ENCODE results near the gene FAM174C. TPM values are rescaled to one million over a fixed set of nuclear protein-coding genes. Genes with fewer than 3 reads are reported as not detected.
A peak's percentile ranks its signal among the peaks of the same experiment; 100 is the strongest.

FAM174C gene
- total RNA-seq, 2 donors from 2014 or later = 28.9 to 29.8 TPM

DNA sequence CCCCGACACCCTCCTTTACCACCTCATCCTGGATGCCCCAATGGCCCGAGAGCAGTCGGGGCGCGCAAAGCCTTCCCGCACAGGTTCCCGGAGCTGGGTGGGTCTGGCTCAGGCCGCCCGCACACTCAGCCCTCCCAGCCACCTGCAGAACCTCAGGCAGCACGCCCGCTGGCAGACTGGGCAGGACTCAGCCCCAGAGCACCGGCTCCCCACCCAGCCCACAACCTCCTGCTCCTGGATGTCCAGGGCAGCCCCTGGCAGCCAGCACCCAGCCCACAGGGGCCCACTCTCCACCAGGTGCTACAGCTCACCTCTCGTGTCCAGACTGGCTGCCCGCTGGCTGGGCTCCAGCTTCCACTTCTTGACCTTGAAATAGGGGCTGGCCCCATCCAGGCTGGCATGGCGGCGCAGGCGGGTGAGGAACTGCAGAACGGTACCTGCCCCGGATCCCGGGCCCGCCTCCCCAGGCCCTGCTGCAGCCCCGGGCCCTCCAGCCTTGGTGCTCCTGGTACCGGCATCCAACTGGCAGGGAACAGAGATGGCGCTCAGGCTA is 42.1 kb upstream of the FAM174C start:
- H3K27ac ChIP-seq = peak overlapping the region; percentile 60 to 70
- DNase-seq (ENCODE audit: low spot score) = no peak
- peaks cover 0 to 32% of the 10 kb centered on the region in 2 donors for H3K4me1 ChIP-seq
- peaks cover 1% of the 10 kb centered on the region for H3K36me3 ChIP-seq
- no peaks in the 10 kb centered on the region for H3K9me3 ChIP-seq
- H3K27me3 ChIP-seq = no peaks in the 10 kb centered on the region
- TF ChIP-seq, protein P1, sequence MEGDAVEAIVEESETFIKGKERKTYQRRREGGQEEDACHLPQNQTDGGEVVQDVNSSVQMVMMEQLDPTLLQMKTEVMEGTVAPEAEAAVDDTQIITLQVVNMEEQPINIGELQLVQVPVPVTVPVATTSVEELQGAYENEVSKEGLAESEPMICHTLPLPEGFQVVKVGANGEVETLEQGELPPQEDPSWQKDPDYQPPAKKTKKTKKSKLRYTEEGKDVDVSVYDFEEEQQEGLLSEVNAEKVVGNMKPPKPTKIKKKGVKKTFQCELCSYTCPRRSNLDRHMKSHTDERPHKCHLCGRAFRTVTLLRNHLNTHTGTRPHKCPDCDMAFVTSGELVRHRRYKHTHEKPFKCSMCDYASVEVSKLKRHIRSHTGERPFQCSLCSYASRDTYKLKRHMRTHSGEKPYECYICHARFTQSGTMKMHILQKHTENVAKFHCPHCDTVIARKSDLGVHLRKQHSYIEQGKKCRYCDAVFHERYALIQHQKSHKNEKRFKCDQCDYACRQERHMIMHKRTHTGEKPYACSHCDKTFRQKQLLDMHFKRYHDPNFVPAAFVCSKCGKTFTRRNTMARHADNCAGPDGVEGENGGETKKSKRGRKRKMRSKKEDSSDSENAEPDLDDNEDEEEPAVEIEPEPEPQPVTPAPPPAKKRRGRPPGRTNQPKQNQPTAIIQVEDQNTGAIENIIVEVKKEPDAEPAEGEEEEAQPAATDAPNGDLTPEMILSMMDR (IDR thresholded peaks at IDR 0.05) = no peak
- no peak overlapping the region for H3K4me3 ChIP-seq

DNA sequence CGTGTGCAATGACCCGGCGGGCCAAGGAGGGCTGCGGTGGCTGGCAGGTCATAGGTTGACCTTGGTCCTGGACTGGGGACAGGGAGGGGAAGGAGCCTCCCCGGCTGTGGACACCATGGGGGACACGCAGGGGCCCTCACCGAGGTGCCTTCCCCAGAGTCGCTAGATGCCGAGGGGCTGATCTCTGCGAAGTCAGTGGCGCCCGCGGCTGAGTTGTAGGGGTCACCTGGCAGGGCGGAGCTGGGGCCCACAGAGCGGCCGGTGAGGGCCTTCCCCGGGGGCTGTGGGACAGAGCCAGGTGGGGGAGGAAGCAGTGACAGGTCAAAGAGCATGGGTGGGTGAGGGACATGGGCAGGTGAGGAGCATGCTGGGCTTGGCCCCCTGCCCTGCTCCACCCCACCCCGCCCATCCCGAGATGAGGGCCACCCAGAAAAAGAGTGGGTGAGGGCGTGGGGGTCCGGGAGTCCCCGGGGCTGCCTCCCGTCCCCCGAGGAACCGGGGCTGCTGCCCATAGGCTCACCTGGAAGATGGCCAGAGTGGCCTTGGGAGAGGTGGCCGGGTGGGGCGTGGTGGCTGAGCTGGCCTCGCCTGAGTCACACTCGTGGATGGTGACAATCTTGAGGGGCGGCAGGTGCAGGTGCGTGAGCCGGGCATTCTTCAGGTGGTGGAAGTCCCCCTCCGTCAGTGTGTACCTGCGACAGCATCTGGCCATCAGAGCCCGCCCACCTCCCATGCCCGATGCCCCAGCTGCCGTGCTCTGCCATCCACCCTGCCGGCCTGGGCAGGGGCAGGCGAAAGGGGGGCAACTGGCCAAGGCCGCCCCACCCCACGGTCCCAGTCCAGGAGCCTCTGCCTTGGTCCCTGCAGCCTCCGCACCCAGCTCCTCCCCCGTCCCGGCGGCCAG is 41.0 kb upstream of the FAM174C start:
- no peak overlapping the region for H3K27ac ChIP-seq
- H3K9me3 ChIP-seq = no peaks in the 10 kb centered on the region
- DNase-seq (ENCODE audit: low spot score) = no peak
- H3K4me3 ChIP-seq = no peak overlapping the region
- peaks cover 0 to 35% of the 10 kb centered on the region in 2 donors for H3K4me1 ChIP-seq
- H3K27me3 ChIP-seq = no peaks in the 10 kb centered on the region
- H3K36me3 ChIP-seq = no peaks in the 10 kb centered on the region
- TF ChIP-seq, protein P1 (IDR thresholded peaks at IDR 0.05) = no peak

DNA sequence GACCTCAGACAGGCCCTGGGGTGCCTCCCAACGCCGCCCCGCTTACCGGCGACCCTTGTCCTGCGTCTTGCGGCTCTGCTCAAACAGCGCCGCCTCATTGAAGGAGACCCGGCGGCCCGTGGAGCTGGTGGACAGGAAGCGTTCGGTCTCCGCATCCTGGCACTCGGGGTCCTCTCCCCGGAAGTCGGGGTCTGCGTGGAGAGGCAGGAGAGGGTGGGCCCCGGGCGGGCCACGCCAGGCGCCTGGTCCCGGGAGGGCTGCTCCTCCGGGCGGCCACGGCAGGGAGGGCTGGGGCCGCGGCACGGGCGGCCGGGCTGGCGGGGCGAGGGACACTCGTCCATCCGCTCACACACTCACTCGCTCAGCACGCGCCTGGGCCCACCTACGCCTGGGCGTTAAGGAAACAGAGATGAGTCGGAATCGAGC is 40.4 kb upstream of the FAM174C start:
- Histone ChIP-seq H3K27me3 (no peaks in the 10 kb centered on the region), H3K27ac (no peak overlapping the region), H3K36me3 (no peaks in the 10 kb centered on the region), H3K9me3 (no peaks in the 10 kb centered on the region), H3K4me3 (no peak overlapping the region), H3K4me1 (peaks cover 0 to 38% of the 10 kb centered on the region in 2 donors)
- TF ChIP-seq, protein P1 (IDR thresholded peaks at IDR 0.05) = no peak
- DNase-seq (ENCODE audit: low spot score) = no peak

DNA sequence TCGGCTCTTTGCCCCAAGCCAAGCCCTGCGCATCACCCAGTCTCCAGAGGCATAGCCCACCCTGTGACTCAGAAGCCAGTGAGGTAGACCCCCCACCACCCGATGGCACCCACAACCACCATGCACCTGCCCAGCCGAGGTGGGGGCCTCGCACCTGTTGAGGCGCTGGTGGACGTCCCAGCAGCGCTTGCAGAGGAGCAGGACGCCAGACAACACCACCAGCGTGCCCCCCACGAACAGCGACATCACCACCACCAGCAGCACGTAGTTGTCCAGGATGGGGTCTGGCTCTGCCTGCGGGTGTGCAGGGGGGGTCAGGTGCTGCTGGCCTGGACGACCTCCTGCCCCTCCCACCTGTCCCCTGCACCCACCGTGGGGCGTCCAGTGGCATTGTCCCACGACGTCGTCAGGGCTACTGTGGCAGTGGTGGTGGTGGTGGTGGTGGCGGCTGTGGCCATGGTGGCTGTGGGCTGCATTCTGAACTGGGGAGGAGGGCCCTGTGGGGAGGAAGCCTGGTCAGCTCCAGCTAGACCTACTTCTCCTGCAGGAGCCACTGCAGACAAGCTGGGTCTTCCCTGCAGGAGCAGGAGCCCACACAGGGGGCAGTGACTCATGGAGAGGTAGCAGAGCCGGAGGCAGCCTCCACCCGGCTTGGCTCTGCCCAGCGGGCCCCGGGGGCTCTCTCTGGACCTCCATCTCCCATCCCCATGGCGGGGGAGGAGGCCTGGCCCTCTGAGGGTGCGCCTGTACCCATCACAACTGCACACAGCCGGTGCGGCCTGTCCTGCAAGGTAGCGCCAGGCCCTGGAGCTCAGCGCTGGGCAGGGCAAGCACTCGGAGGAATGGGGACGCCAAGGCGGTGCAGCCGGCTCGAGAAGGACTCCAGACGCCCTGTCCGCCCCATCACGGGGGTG is 39.4 kb upstream of the FAM174C start:
- TF ChIP-seq, protein P1 (IDR thresholded peaks at IDR 0.05) = no peak
- Histone ChIP-seq H3K27ac (no peak overlapping the region), H3K27me3 (no peaks in the 10 kb centered on the region), H3K9me3 (no peaks in the 10 kb centered on the region), H3K36me3 (no peaks in the 10 kb centered on the region), H3K4me3 (no peak overlapping the region), H3K4me1 (peaks cover 0 to 46% of the 10 kb centered on the region in 2 donors)
- DNase-seq (ENCODE audit: low spot score) = no peak

DNA sequence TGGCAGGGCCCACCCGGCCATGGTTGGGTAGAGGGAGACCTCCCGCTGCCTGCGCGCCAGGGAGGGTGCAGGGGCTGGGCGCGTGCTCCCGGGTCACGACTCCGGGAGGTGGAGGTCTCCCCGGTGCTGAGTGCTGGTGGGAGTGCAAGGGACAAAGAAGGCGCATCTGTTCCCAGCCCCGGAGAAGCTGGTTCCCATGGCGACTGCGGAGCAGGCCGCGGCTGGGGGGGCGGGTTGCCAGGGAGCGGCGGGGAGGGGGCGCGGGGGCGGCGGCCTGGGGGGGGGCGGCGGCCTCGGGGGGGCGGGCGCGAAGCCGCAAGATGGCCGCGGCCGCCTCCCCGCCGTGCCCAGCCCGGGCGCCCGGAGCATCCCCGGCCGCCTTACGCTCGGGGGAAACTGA is 38.8 kb upstream of the FAM174C start:
- Histone ChIP-seq H3K36me3 (no peaks in the 10 kb centered on the region), H3K4me1 (peaks cover 0 to 50% of the 10 kb centered on the region in 2 donors), H3K27ac (peak overlapping the region in 1 of 2 donors; percentile 67), H3K9me3 (no peaks in the 10 kb centered on the region), H3K27me3 (no peaks in the 10 kb centered on the region), H3K4me3 (peak overlapping the region; percentile 44 to 70)
- TF ChIP-seq, protein P1 (IDR thresholded peaks at IDR 0.05) = no peak
- DNase-seq (ENCODE audit: low spot score) = no peak

Measured in right atrium auricular region (tissue), 2 donors.